DND-41 (cell line): ENCODE measurements around the gene FBLN7.
"Not testable (repeated sequence)": the region's sequence is repeated elsewhere in the genome, so short reads cannot be mapped to it uniquely, and the experiment has no call there.

Source experiments
- ATAC-seq: fragments of 200-7000 bp; cut with Tn5 transposase; 3 replicates; pipeline ENCODE4 v1.9.1; 2021; ENCODE audit warnings: low read depth; ENCODE audit not compliant: insufficient read depth
- DNase-seq: peaks from one replicate; pipeline ENCODE4 v3.0.0-alpha.2; 2020
- H2AFZ ChIP-seq: 2 replicates; pipeline ENCODE4 v1.6.0; 2012; ENCODE audit warnings: low read depth, low read length
- H3K27ac ChIP-seq: 2 replicates; pipeline ENCODE4 v1.5.1; 2012; ENCODE audit warnings: low read length, inconsistent platforms
- H3K27me3 ChIP-seq: fragments of 200-600 bp; sonication (generic); 2 replicates; pipeline ENCODE4 v1.6.0; 2012; ENCODE audit warnings: low read length, mild to moderate bottlenecking, inconsistent platforms; ENCODE audit not compliant: insufficient read depth, poor library complexity
- H3K36me3 ChIP-seq: 2 replicates; pipeline ENCODE4 v1.5.1; 2012; ENCODE audit warnings: low read length, inconsistent platforms; ENCODE audit not compliant: insufficient read depth
- H3K4me1 ChIP-seq: 2 replicates; pipeline ENCODE4 v1.5.1; 2012; ENCODE audit warnings: mild to moderate bottlenecking, low read length; ENCODE audit not compliant: insufficient read depth
- H3K4me2 ChIP-seq: 2 replicates; pipeline ENCODE4 v1.6.0; 2012; ENCODE audit warnings: mild to moderate bottlenecking, moderate library complexity, low read length, inconsistent platforms; ENCODE audit not compliant: insufficient read depth
- H3K4me3 ChIP-seq, 2 experiments: fragments of 200-600 bp in 1 of 2; shearing (Covaris generic) in 1 of 2; 2 replicates each; pipeline ENCODE4 v1.5.1; 2012 to 2016; ENCODE audit warnings: inconsistent platforms in 2 of 2, low read length in 2 of 2, mild to moderate bottlenecking in 2 of 2, low read depth in 1 of 2, moderate library complexity in 1 of 2
- H3K79me2 ChIP-seq: 2 replicates; pipeline ENCODE4 v1.6.0; 2012; ENCODE audit warnings: low read length, inconsistent platforms; ENCODE audit not compliant: insufficient read depth
- H3K9ac ChIP-seq: 2 replicates; pipeline ENCODE4 v1.6.0; 2012; ENCODE audit warnings: low read depth, mild to moderate bottlenecking, inconsistent platforms, low read length, moderate library complexity
- H3K9me3 ChIP-seq: 2 replicates; pipeline ENCODE4 v1.5.1; 2012; ENCODE audit warnings: low read length, moderate library complexity, mild to moderate bottlenecking, inconsistent platforms; ENCODE audit not compliant: insufficient read depth, severe bottlenecking
- H4K20me1 ChIP-seq: 2 replicates; pipeline ENCODE4 v1.6.0; 2012; ENCODE audit warnings: low read length; ENCODE audit not compliant: insufficient read depth
- CTCF ChIP-seq: IDR thresholded peaks from 2 replicates; pipeline ENCODE4 v1.5.1; 2012; ENCODE audit warnings: borderline replicate concordance, low read length, moderate library complexity, mild to moderate bottlenecking; ENCODE audit not compliant: poor library complexity, severe bottlenecking; ENCODE audit errors: extremely low read depth
- EZH2 ChIP-seq: IDR thresholded peaks from 3 replicates; pipeline ENCODE4 v1.6.1; 2012; ENCODE audit warnings: borderline replicate concordance, low read depth, mild to moderate bottlenecking, moderate library complexity, low read length, inconsistent platforms; ENCODE audit not compliant: severe bottlenecking

The FBLN7 gene

GRCh38 chr2:112108178-112108832 lies 29.9 kb upstream of the FBLN7 start:
- Histone ChIP-seq H3K36me3 (peaks cover 52% of the 10 kb centered on the region), H4K20me1 (no peaks in the 10 kb centered on the region), H3K27ac (no peak overlapping the region), H3K4me3 (no peak overlapping the region), H3K9me3 (peaks cover 20% of the 10 kb centered on the region), H3K79me2 (no peaks in the 10 kb centered on the region), H3K27me3 (no peaks in the 10 kb centered on the region), H3K4me1 (no peaks in the 10 kb centered on the region), H3K9ac (no peak overlapping the region), H2AFZ (no peak overlapping the region), H3K4me2 (no peak overlapping the region)
- TF ChIP-seq EZH2 = no peak
- ATAC-seq (no peak), DNase-seq (no peak)

DNA sequence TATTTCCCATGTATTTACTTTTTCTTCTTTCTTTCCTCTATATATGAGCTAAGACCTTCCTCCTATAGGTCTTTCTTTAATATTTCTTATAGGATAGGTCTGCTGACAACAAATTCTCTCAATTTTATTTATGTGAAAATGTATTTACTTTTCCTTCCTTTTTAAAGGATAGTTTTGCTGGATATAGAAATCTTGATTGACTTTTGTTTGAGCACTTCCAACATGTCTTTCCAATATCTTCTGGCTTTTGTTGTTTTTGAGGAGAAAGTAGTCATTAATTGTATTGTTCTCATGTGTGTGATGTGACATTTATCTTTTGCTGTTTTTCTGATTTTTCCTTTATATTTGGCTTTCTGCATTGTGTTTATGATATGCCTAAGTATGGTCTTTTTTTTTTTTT lies 28.9 kb upstream of the FBLN7 start:
- ATAC-seq (no peak), DNase-seq (no peak)
- no peaks in the 10 kb centered on the region for H3K79me2 ChIP-seq
- peaks cover 47% of the 10 kb centered on the region for H3K36me3 ChIP-seq
- no peaks in the 10 kb centered on the region for H4K20me1 ChIP-seq
- H2AFZ ChIP-seq = no peak overlapping the region
- no peak overlapping the region for H3K4me3 ChIP-seq
- H3K4me2 ChIP-seq = no peak overlapping the region
- no peaks in the 10 kb centered on the region for H3K27me3 ChIP-seq
- TF ChIP-seq EZH2 = no peak
- no peak for TF ChIP-seq CTCF
- peaks cover 20% of the 10 kb centered on the region for H3K9me3 ChIP-seq
- H3K27ac ChIP-seq = no peak overlapping the region
- no peak overlapping the region for H3K9ac ChIP-seq
- H3K4me1 ChIP-seq = no peaks in the 10 kb centered on the region

DNA sequence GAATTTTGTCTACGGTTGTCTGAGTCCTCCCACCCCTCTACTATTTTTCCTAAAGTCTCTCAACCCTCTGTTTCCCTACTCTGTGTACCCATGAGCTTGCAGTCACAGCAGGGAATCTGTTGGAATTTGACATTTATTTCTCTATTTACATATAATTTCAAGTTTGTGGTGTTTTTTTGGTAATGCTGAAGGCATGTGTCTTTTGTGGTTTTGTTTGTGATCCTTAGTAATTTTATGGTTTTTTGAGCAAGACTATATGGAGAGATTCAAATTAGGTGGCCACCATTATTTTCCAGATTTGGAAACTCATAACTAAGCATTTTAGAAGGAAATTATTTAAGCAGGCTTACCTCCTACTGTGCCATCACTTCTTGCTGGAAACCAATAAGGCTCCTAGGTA lies 27.2 kb upstream of the FBLN7 start:
- H4K20me1 ChIP-seq = no peaks in the 10 kb centered on the region
- no peak for ATAC-seq
- TF ChIP-seq CTCF (no peak), EZH2 (no peak)
- H3K4me1 ChIP-seq = no peaks in the 10 kb centered on the region
- H3K9ac ChIP-seq = no peak overlapping the region
- H2AFZ ChIP-seq = no peak overlapping the region
- H3K4me3 ChIP-seq = no peak overlapping the region
- peaks cover 35% of the 10 kb centered on the region for H3K36me3 ChIP-seq
- no peak for DNase-seq
- H3K9me3 ChIP-seq = peaks cover 20% of the 10 kb centered on the region
- no peak overlapping the region for H3K4me2 ChIP-seq
- H3K27ac ChIP-seq = no peak overlapping the region
- H3K27me3 ChIP-seq = no peaks in the 10 kb centered on the region
- no peaks in the 10 kb centered on the region for H3K79me2 ChIP-seq

DNA sequence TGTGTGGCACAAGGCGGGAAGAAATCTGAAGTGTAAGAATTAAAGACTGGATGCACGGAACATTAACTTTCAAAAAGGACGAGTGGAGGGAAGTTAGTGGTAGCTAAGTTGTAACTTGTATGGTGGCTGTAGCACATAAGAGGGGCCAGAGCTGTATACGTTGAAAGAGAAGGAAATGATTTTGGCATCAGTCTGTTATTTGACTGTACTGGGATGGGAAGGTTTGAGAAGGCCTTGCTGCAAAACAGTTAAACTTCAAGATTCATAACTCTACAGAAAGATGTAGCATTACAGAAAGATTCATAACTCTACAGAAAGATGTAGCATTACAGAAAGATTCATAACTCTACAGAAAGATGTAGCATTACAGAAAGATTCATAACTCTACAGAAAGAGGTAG lies 24.8 kb upstream of the FBLN7 start:
- not testable (repeated sequence) for H3K4me2 ChIP-seq, DNase-seq, H3K27ac ChIP-seq, H3K79me2 ChIP-seq, H3K9ac ChIP-seq, H3K4me1 ChIP-seq, H3K27me3 ChIP-seq, H4K20me1 ChIP-seq, H2AFZ ChIP-seq, ATAC-seq, H3K4me3 ChIP-seq
- H3K9me3 ChIP-seq = peaks cover 20% of the 10 kb centered on the region
- peaks cover 35% of the 10 kb centered on the region for H3K36me3 ChIP-seq
